ENCODE results near the gene CFAP45. TPM values are rescaled to one million over a fixed set of nuclear protein-coding genes. Genes with fewer than 3 reads are reported as not detected.

Gene CFAP45
- polyA plus RNA-seq, 2 of the 4 experiments (the other 2 are of a cell fraction): 0.67 to 0.89 TPM

DNA sequence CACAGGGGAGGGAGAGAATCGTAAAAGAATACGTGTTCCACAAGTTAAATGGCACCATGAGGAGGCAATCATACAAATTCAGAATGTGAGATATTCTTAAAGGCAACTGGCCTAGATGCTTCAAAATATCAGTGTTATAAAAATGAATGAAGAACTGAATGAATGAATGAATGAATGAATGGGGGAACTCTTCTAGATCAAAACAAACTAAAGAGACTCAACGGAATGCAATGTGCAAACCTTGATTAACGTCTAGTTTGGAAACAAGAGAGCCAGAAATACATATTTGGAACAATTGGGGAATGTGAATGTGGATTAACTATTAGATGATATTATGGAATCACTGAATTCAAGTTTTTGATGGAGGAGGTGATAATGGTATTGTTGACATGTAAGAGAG is 16.8 kb downstream of the CFAP45 start:
- no peak for DNase-seq (ENCODE audit: low read depth in 1 of 2, low spot score in 1 of 2)
- Histone ChIP-seq H3K4me2 (peak overlapping the region; percentile 62; the same call in 1 of the 3 replicates), H3K4me3 (no peak overlapping the region), H3K27ac (peak overlapping the region; percentile 53 to 70; a peak in 3 of 6 replicates), H3K4me1 (peaks cover 39% of the 10 kb centered on the region), H3K9me3 (no peaks in the 10 kb centered on the region)
- no peak for ATAC-seq
- ChIA-PET CTCF (interaction anchor here (5.3 to 5.8 kb wide), 2 partner anchors 8 to 85 kb away, joined by 51 to 64 read pairs; no protein-coding TSS in a partner anchor), POLR2A (no interaction called here)
- 75% methylated on average over 4 of the region's 4 CpGs for WGBS (ENCODE audit: missing lambda C conversion rate)
- TF ChIP-seq KDM1A (IDR thresholded peaks at IDR 0.05; ENCODE audit: low read depth) (no peak), ZNF302 (CRISPR knock-in tag; IDR thresholded peaks at IDR 0.05) (no peak), TFCP2L1 (CRISPR knock-in tag; IDR thresholded peaks at IDR 0.05) (no peak), NR3C1 (IDR thresholded peaks at IDR 0.05) (no peak), EHF (CRISPR knock-in tag; IDR thresholded peaks at IDR 0.05) (no peak), FOSL2 (IDR thresholded peaks at IDR 0.05) (no peak), FOSL2 (CRISPR knock-in tag; IDR thresholded peaks at IDR 0.05) (no peak), CHD2 (IDR thresholded peaks at IDR 0.05; ENCODE audit: low read length, partially characterized antibody) (no peak), EHMT2 (IDR thresholded peaks at IDR 0.05; ENCODE audit: low read depth) (no peak), POLR2AphosphoS2 (conservative IDR thresholded peaks at IDR 0.05; ENCODE audit: low read length) (no peak), ESRRA (IDR thresholded peaks at IDR 0.05; ENCODE audit: borderline replicate concordance, low read length) (no peak), SMC3 (IDR thresholded peaks at IDR 0.05) (no peak), NFE2L2 (conservative IDR thresholded peaks at IDR 0.05; ENCODE audit: low read length) (no peak), FOXS1 (CRISPR knock-in tag; IDR thresholded peaks at IDR 0.05) (no peak), HDAC2 (IDR thresholded peaks at IDR 0.05) (no peak), ZSCAN20 (CRISPR knock-in tag; IDR thresholded peaks at IDR 0.05) (no peak), CBX2 (IDR thresholded peaks at IDR 0.05; ENCODE audit: borderline replicate concordance, low read depth) (no peak), HOXB13 (CRISPR knock-in tag; IDR thresholded peaks at IDR 0.05; ENCODE audit: low read depth) (no peak), RCOR1 (IDR thresholded peaks at IDR 0.05; ENCODE audit: low read depth, low read length) (no peak), POLR2A (IDR thresholded peaks at IDR 0.05; ENCODE audit: low read length) (no peak)
- TF ChIP-seq, protein P1, sequence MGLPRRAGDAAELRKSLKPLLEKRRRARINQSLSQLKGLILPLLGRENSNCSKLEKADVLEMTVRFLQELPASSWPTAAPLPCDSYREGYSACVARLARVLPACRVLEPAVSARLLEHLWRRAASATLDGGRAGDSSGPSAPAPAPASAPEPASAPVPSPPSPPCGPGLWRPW (IDR thresholded peaks at IDR 0.05): no peak
- FAIRE-seq: no peak

GRCh38 chr1:159882527-159882862 is 17.5 kb downstream of the CFAP45 start:
- peak; percentile 39 to 41; a peak in 4 of 6 replicates for ATAC-seq
- Histone ChIP-seq H3K4me2 (peak overlapping the region; percentile 62), H3K27ac (peak overlapping the region; percentile 53 to 70), H3K9me3 (no peaks in the 10 kb centered on the region), H3K4me3 (no peak overlapping the region), H3K4me1 (peaks cover 39% of the 10 kb centered on the region)
- WGBS (ENCODE audit: missing lambda C conversion rate): 77% methylated on average over 2 of the region's 2 CpGs
- ChIA-PET POLR2A (interaction anchor here (1.1 kb wide), 1 partner anchor 102 kb away, joined by 3 read pairs; the partner anchor contains the start of gene DUSP23), CTCF (interaction anchor here (1.3 to 5.8 kb wide), 5 partner anchors 8 to 125 kb away, joined by 3 to 64 read pairs (median 7); partner anchors contain the start of gene FCRL6)
- DNase-seq (ENCODE audit: low read depth in 1 of 2, low spot score in 1 of 2): peak; percentile 28 to 51
- no peak for FAIRE-seq
- TF ChIP-seq ZFP36 (IDR thresholded peaks at IDR 0.05; ENCODE audit: borderline replicate concordance, partially characterized antibody): no peak
- TF ChIP-seq MAFK (IDR thresholded peaks at IDR 0.05; ENCODE audit: partially characterized antibody): peak; percentile 65
- TF ChIP-seq CEBPB (IDR thresholded peaks at IDR 0.05): peak; percentile 35 to 55; a peak in 2 of 4 replicates
- TF ChIP-seq GATA3 (IDR thresholded peaks at IDR 0.05; ENCODE audit: borderline replicate concordance): no peak
- no peak for TF ChIP-seq TP53 (CRISPR knock-in tag; IDR thresholded peaks at IDR 0.05)
- no peak for TF ChIP-seq KDM5A (IDR thresholded peaks at IDR 0.05)
- TF ChIP-seq FOSL2 (IDR thresholded peaks at IDR 0.05): no peak
- peak; percentile 26; the same call in 1 of the 2 replicates for TF ChIP-seq FOSL2 (CRISPR knock-in tag; IDR thresholded peaks at IDR 0.05)
